Fibroblast of lung (primary cell): ENCODE measurements around the gene ASXL3. TPM values are rescaled to one million over a fixed set of nuclear protein-coding genes. Genes with fewer than 3 reads are reported as not detected.

Experiments used
- DNase-seq, 2 donors: peaks; one replicate each; pipeline versions ENCODE4 v3.0.0 to v3.0.0-alpha.2; 2010; ENCODE audit warnings: low read depth in 2 of 2
- H2AFZ ChIP-seq: 2 replicates; pipeline ENCODE4 v1.5.1; 2012; ENCODE audit warnings: low read length, control low read depth, inconsistent platforms
- H3K27ac ChIP-seq: 2 replicates; pipeline ENCODE4 v1.5.1; 2011; ENCODE audit warnings: low read length, control low read depth; ENCODE audit not compliant: insufficient read depth
- H3K27me3 ChIP-seq: 2 replicates; pipeline ENCODE4 v1.5.1; 2011; ENCODE audit warnings: mild to moderate bottlenecking, low read length; ENCODE audit not compliant: control insufficient read depth, insufficient read depth
- H3K36me3 ChIP-seq: 2 replicates; pipeline ENCODE4 v1.5.1; 2011; ENCODE audit warnings: low read length; ENCODE audit not compliant: control insufficient read depth, insufficient read depth
- H3K4me1 ChIP-seq: 2 replicates; pipeline ENCODE4 v1.5.1; 2011; ENCODE audit warnings: low read length; ENCODE audit not compliant: control insufficient read depth, insufficient read depth; ENCODE audit errors: extremely low read depth
- H3K4me2 ChIP-seq: 2 replicates; pipeline ENCODE4 v1.5.1; 2011; ENCODE audit warnings: low read length, control low read depth; ENCODE audit not compliant: insufficient read depth; ENCODE audit errors: extremely low read depth
- H3K4me3 ChIP-seq, 4 experiments: fragments of 200-600 bp in 1 of 4; sonication (generic) in 1 of 4; replicated peaks in 1 of 4; 2 replicates each; pipeline ENCODE4 v1.5.1; 2011 to 2016; ENCODE audit warnings: low read length in 4 of 4, low read depth in 3 of 4, mild to moderate bottlenecking in 3 of 4, control low read depth in 2 of 4, inconsistent platforms in 1 of 4, mixed read lengths in 1 of 4; ENCODE audit not compliant: insufficient read depth in 1 of 4; ENCODE audit errors: control extremely low read depth in 1 of 4
- H3K79me2 ChIP-seq: 2 replicates; pipeline ENCODE4 v1.5.1; 2012; ENCODE audit warnings: mild to moderate bottlenecking, low read length, inconsistent platforms; ENCODE audit not compliant: control insufficient read depth, insufficient read depth
- H3K9ac ChIP-seq: 2 replicates; pipeline ENCODE4 v1.5.1; 2011; ENCODE audit warnings: mild to moderate bottlenecking, low read length, control low read depth; ENCODE audit not compliant: insufficient read depth
- H3K9me3 ChIP-seq: 2 replicates; pipeline ENCODE4 v1.5.1; 2012; ENCODE audit warnings: low read depth, low read length; ENCODE audit not compliant: control insufficient read depth, insufficient read depth
- H4K20me1 ChIP-seq: 2 replicates; pipeline ENCODE4 v1.5.1; 2011; ENCODE audit warnings: low read length; ENCODE audit not compliant: control insufficient read depth, insufficient read depth; ENCODE audit errors: extremely low read depth
- EZH2 ChIP-seq: IDR thresholded peaks from 2 replicates; pipeline ENCODE4 v1.5.1; 2012; ENCODE audit warnings: low read length, control low read depth, mild to moderate bottlenecking; ENCODE audit errors: missing control alignments
- polyA plus RNA-seq, 2 donors: library from polyadenylated mRNA; depleted of rRNA in 1 of 2; stranded (reverse) in 1 of 2; unstranded in 1 of 2; fragments of >200 nt; gene quantifications; 2 replicates each; pipeline ENCODE4 v1.2.1, GENCODE V29; 2011 to 2012; ENCODE audit warnings: missing spikeins in 1 of 2
- total RNA-seq: library from RNA; depleted of rRNA; stranded (reverse); fragments of >200 nt; gene quantifications from 2 replicates; pipeline ENCODE4 v1.2.1, GENCODE V29; 2014
- TF ChIP-seq, protein P1 (sequence below), 2 donors: IDR thresholded peaks in 1 of 2; conservative IDR thresholded peaks in 1 of 2; 1 replicate in 1 of 2; 2 replicates in 1 of 2; pipeline ENCODE4 v1.5.1; 2011 to 2012; ENCODE audit warnings: low read length in 2 of 2, control low read depth in 1 of 2, inconsistent platforms in 1 of 2, low read depth in 1 of 2, mild to moderate bottlenecking in 1 of 2

The ASXL3 gene
- total and polyA plus RNA-seq, 2 donors (not counting 1 experiment from before 2014, with no cell fraction given): 0.06 to 0.66 TPM

- H3K9me3 ChIP-seq: no peaks in the 10 kb centered on the region
- H3K9ac ChIP-seq: no peak overlapping the region
- no peak overlapping the region for H3K4me2 ChIP-seq
- H3K27me3 ChIP-seq: no peaks in the 10 kb centered on the region
- H2AFZ ChIP-seq: no peak overlapping the region
- no peak for TF ChIP-seq EZH2
- TF ChIP-seq, protein P1, sequence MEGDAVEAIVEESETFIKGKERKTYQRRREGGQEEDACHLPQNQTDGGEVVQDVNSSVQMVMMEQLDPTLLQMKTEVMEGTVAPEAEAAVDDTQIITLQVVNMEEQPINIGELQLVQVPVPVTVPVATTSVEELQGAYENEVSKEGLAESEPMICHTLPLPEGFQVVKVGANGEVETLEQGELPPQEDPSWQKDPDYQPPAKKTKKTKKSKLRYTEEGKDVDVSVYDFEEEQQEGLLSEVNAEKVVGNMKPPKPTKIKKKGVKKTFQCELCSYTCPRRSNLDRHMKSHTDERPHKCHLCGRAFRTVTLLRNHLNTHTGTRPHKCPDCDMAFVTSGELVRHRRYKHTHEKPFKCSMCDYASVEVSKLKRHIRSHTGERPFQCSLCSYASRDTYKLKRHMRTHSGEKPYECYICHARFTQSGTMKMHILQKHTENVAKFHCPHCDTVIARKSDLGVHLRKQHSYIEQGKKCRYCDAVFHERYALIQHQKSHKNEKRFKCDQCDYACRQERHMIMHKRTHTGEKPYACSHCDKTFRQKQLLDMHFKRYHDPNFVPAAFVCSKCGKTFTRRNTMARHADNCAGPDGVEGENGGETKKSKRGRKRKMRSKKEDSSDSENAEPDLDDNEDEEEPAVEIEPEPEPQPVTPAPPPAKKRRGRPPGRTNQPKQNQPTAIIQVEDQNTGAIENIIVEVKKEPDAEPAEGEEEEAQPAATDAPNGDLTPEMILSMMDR (conservative IDR thresholded peaks at IDR 0.05 in 1 of 2, IDR thresholded peaks at IDR 0.05 in 1 of 2; ENCODE audit: low read depth in 1 of 2, low read length in 2 of 2): peak; percentile 20 to 53
- no peaks in the 10 kb centered on the region for H4K20me1 ChIP-seq
- no peaks in the 10 kb centered on the region for H3K4me1 ChIP-seq
- H3K36me3 ChIP-seq: no peaks in the 10 kb centered on the region
- DNase-seq: peak; percentile 36 to 68
- H3K79me2 ChIP-seq: no peaks in the 10 kb centered on the region
- no peak overlapping the region for H3K4me3 ChIP-seq
- H3K27ac ChIP-seq: no peak overlapping the region
Observed at GRCh38 chr18:33761363-33761762, 183.3 kb downstream of the ASXL3 start.

- Histone ChIP-seq H4K20me1 (no peaks in the 10 kb centered on the region), H3K36me3 (no peaks in the 10 kb centered on the region), H3K9me3 (no peaks in the 10 kb centered on the region), H3K4me1 (no peaks in the 10 kb centered on the region), H3K27ac (no peak overlapping the region), H3K79me2 (no peaks in the 10 kb centered on the region), H2AFZ (no peak overlapping the region), H3K27me3 (no peaks in the 10 kb centered on the region), H3K4me3 (no peak overlapping the region), H3K4me2 (no peak overlapping the region), H3K9ac (no peak overlapping the region)
- TF ChIP-seq EZH2: no peak
- TF ChIP-seq, protein P1 (conservative IDR thresholded peaks at IDR 0.05 in 1 of 2, IDR thresholded peaks at IDR 0.05 in 1 of 2; ENCODE audit: low read depth in 1 of 2, low read length in 2 of 2): no peak
- no peak for DNase-seq
Observed at GRCh38 chr18:33781429-33781828, 203.4 kb downstream of the ASXL3 start.

Other genes with a start within 250 kb of the ASXL3 start
- under 0.01 and 0.17 TPM in 2 replicates for gene CCDC178, start 137.5 kb upstream of the ASXL3 start, total RNA-seq
- gene CCDC178, start 137.5 kb upstream of the ASXL3 start, polyA plus RNA-seq: not detected in 2 replicates